ENCODE data around the gene HEATR9.
"Not testable (repeated sequence)": the region's sequence is repeated elsewhere in the genome, so short reads cannot be mapped to it uniquely, and the experiment has no call there.

Gene HEATR9, protein sequence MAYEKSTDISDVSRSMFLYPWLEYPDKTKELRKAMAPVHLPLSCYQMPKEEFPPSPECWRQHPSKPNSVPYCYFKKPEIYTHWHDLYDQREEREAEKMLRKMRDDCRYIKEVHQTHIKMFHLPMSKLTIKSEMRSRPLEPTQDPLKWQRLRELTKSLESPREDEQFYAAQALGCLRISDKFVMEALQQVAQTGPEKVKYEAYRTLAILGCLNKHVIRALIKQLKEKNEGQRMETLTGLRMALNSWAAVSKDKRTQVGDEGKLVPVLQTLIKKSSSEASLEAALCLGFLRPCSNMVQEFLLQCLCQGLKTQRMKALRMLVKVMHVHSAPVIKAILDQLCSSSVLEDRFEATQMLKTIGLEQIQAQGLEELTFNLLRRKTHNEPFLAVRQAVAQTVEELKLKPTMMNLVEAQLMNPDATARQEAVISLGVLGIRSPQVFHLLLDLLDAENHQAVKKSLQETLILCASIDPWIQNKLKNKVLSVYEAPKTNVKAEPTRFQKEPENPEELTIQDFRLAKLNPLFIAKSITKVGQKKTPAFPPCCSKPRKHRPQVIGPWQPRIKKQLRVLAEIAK

GRCh38 chr17:35868737-35869136 lies at the start of gene HEATR9:
Gene HEATR9, minus strand, starts transcription at chr17:35868891. Its CDS starts 149 bp downstream, at chr17:35868742.
- DNase-seq (ENCODE audit: low spot score), result no peak

GRCh38 chr17:35917519-35918213 lies 49.0 kb upstream of the HEATR9 start:
- no peak for DNase-seq (ENCODE audit: low spot score)

DNA sequence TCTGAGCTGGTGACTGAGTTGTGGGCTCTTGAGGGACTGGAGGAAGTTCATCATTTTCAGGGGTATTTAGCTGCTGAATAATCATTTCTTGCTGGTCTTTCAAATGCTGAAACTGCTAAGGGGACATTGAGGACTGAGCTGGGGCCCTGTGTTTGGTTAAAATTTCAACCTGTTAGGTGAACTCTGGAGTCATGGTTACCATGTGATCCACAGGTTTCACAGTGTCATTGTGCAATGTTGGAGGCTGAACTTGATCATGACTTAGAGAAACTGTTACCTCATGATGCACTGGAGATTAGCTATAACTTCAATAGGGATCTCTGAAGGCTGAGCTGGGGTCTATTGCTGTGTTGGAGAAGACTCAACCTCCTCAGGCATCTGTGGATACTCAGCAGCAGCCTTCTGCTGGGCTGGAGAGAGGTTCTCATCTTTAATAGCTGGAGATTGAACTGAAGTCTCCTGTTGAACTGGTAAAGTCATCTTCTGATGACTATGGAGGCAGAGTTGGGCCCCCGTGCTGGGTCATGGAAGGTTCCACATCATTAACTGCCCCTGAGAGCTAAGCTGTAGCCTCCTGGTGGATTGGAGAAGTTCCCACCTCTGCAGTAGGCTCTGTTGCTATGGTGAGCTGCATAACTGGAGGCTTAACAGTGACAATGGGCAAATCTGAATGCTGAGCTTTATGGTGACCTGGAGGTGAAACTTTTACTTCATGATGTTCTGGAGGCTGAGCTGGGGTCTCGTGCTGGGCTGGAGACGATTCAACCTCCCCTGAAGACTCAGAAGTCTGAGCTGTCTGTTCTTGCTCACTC lies 46.7 kb upstream of the HEATR9 start:
- DNase-seq (ENCODE audit: low spot score), result no peak

DNA sequence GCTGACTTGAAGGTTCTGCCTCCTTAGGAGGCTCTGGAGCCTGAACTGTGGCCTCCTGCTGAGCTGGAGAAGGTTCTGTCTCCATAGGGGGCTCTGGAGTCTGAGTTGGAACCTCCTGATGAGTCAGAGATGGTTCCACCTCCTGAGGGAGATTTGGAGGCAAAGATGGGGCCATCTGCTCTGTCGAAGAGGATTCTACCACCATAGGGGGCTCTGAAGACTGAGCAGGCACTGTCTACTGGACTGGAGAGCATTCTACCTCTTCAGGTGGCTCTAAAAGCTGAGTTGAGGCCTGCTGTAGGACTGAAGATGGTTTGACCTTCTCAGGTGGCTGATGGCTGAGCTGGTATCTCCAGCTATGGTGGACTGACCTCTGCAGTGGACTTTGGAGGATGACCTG lies 45.7 kb upstream of the HEATR9 start:
- DNase-seq (ENCODE audit: low spot score), result no peak

- no peak for DNase-seq (ENCODE audit: low spot score)
These were observed 44.9 kb upstream of the HEATR9 start for GRCh38 chr17:35913609-35914008.

DNA sequence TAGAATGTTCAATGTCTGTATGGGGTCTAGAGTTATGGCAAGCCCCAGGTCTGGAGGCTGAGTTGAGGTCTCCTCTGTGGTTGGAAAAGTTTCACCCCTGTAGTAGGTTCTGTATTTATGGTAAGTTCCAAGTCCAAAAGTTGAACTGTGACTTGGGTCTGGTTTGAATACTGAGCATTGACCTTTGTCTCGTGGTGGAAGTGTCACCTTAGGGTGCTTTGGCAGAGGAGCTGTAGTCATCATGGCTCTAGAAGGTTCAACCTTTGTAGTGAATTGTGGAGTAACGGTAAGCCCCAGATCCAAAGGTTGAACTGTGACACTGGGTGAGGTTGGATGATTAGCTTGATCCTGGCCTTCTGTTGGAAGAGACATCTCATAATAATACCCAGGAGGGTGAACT lies 44.3 kb upstream of the HEATR9 start:
- DNase-seq (ENCODE audit: low spot score), result no peak

DNA sequence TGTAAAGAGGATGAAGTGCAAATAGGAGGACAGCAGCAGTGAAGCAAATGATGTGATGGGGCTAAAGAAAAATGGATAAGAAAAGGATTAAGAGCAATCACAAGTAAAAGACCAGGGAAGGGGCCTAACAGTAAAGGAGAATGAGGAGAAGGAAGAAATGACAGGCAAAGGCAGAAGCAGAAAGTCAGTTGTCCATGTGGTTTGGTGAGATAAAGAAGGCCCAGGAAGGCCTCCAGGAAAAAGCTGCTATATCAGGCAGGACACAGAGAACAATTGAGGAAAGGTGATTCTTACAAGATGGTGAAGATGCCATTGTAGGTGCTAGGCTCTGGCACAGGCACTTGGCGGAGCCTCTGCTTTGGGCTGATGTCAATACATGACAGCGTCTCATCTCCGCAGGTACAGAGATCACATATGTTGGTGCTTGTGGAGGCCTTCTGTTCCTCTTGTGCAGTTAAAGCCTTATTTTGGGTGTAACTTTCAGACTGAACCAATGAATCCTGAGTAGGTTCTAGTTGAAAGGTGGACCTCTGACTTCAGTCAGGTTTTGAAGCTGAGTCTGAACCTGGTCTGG lies 43.7 kb upstream of the HEATR9 start:
- DNase-seq (ENCODE audit: low spot score), result no peak

DNA sequence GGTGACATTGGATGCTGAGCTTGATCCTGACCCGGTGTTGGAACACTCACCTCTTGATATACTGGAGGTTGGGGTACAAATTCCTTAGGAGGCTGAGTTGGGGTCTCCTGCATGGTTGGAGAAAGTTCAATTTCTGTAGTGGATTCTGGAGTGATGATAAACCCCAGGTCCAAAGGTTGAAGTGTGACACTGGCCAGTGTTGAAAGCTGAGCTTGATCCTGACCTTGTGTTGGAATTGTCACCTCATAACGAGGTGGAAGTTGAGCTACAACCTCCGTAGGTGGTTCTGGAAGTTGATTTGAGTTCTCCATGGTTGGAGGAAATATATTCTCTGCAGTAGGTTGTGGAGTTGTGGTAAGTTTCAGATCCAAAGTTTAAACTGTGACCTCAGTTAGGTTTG lies 40.7 kb upstream of the HEATR9 start:
- DNase-seq (ENCODE audit: low spot score), result no peak

GRCh38 chr17:35907691-35908090 lies 39.0 kb upstream of the HEATR9 start:
- no peak for DNase-seq (ENCODE audit: low spot score)

DNA sequence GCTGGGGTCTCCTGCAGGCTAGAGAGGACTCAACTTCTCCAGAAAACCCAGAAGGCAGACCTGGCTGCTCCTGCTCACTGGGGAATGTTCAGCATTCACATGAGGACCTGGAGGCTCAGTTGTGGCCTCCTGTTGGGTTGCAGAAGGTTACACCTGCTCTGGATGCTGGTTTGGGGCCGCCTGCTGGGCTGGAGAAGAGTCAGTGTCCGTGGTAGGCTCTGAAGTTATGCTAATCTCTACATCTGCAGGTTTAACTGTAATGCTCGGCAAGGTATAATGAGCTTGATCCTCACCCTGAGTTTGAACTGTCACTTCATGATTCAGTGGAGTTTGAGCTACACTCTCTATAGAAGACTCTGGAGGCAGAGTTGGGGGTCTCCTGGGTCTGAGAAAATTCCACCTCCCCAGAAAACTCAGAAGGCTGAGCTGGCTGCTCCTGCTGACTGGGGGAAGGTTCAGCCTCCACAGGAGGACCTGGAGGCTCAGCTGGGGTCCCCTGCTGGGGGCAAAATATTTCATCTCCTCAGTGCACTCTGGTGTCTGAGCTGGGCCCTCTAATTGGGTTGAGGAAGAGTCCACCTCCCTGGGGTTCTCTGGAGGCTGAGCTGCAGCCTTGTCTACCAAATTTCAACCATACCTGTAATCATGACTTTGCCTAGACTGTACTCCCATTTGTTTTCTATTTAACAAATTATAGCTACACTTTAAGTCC lies 38.4 kb upstream of the HEATR9 start:
- no peak for DNase-seq (ENCODE audit: low spot score)

GRCh38 chr17:35906191-35906925 lies 37.7 kb upstream of the HEATR9 start:
- no peak for DNase-seq (ENCODE audit: low spot score)

DNA sequence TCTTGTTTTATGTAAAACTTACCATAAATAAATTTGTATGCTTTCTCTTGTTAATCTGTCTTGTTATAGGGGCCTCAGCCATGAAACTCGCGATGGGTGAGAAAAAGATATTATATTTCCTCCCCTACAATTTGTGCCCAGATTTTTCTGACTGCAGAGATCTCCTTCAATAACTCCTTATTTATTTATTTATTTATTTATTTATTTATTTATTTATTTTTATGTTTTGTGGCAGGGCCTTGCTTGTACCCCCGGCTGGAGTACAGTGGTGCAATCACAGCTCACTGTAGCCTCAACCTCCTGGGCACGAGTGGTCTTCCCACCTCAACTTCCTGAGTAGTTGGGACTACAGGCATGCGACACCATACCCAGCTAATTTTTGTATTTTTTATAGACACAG lies 34.8 kb upstream of the HEATR9 start:
- DNase-seq (ENCODE audit: low spot score), result no peak

- no peak for DNase-seq (ENCODE audit: low spot score)
These were observed 33.0 kb upstream of the HEATR9 start for GRCh38 chr17:35901631-35902175.

DNA sequence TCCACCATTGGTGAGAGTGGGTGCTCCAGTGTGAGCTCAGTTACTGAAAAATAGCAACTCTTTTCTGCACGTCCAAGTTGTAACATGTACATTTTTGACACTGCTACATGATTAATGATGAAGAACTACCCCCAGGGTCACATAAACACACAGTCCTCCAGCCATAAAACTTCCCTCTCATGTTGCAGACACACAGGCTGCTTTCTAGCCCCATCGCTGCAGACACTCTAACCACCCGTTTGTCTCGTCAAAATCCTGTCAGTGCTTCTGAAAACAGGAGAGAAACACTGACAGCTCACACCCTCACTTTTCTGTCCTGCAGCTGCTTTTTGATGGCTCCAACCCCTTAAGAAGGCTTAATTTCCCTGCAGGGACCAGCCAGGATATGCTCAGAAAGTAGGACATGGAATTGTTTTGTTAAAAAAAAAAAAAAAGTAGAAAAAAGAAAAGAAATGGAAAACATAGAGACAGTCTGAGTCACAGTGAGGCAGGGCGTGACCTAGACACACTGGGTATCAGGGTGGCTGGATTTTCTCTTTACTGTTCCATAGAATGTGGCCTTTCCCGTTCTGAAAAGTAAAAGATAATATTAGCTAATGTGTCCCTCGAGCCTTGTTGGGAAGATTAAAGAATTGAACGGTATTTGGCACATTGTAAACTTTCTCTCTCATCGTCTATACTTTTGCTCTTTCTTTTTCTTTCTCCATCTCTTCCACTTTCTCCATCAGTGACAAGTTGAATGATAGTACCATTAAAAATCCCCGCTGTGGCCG lies 32.2 kb upstream of the HEATR9 start:
- DNase-seq (ENCODE audit: low spot score), result no peak

- DNase-seq (ENCODE audit: low spot score), result no peak
These were observed 31.6 kb upstream of the HEATR9 start for GRCh38 chr17:35900280-35900679.

- DNase-seq (ENCODE audit: low spot score), result no peak
These were observed 29.8 kb upstream of the HEATR9 start for GRCh38 chr17:35898283-35899070.

DNA sequence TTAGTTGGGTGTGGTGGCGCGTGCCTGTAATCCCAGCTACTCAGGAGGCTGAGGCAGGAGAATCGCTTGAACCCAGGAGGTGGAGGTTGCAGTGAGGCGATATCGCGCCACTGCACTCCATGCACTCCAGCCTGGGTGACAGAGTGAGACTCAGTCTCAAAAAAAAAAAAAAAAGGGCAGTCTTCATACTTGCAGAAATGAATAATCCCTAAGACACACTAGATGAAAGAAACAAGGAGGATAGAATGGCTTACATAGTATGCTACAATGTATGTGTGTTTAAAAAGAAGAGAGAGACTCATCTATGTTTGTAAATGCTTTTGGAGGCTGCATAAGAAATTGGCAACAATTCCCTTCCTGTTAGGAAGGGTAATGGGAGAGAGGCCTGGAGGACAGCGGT lies 29.1 kb upstream of the HEATR9 start:
- DNase-seq (ENCODE audit: low spot score), result not testable (repeated sequence)

All from iPS-NIHi11 (cell line).